Activated T-cell treated with anti-CD3 and anti-CD28 coated beads for 4 hours (primary cell): ENCODE results near the gene VCP.
"Not testable (repeated sequence)": the region's sequence is repeated elsewhere in the genome, so short reads cannot be mapped to it uniquely, and the experiment has no call there.

Experiments used
- DNase-seq: peaks from one replicate; pipeline ENCODE4 v3.0.0-alpha.2; 2020

The VCP gene

DNA sequence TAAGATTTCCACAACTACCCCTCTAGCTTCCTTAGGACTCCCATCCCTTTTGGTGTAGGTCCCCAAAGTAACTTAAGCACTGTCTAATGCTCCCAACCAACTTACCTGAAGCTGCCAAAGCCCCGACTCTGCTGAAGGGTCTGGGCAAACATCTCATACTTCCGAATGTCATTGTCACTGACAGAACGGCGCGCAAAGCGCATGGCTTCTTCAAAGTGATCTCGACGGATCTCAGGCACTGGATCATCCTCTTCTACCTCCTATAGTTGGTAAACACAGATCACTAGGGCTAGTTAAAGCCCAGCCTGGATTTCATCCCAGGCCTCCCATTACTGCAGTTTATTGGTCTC lies 15.2 kb downstream of the VCP start:
- DNase-seq, result no peak

DNA sequence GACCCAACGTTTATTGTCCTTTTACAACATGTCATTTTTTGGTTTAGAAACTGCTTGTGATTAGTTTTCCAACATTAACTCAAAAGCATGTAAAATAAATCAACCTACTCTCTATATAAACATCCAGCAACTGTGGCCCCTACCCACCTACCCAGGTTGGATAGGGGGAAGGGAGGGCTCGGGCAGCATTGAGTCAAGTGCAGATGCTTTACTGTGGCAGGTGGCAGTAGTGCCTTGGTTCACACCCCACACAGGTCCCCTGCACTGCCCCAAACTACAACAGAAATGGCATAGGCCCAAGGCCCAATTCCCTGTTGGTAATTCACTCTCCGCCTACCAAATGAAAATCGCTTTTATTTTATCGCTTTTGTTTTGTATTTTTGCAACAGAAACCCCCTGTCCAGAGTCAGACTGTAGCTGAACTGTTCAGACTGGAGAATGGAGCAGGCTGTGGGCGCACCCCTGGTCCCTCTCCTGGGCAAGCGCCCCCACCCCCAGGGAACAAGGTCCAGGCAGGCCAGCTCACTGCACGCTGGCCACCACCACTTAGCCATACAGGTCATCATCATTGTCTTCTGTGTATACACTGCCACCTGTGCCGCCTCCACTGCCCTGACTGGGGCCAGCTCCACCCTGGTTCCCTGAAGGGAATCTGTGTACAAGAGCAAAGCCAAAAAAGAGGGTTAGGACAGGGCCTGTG lies 15.7 kb downstream of the VCP start:
- DNase-seq, result no peak

DNA sequence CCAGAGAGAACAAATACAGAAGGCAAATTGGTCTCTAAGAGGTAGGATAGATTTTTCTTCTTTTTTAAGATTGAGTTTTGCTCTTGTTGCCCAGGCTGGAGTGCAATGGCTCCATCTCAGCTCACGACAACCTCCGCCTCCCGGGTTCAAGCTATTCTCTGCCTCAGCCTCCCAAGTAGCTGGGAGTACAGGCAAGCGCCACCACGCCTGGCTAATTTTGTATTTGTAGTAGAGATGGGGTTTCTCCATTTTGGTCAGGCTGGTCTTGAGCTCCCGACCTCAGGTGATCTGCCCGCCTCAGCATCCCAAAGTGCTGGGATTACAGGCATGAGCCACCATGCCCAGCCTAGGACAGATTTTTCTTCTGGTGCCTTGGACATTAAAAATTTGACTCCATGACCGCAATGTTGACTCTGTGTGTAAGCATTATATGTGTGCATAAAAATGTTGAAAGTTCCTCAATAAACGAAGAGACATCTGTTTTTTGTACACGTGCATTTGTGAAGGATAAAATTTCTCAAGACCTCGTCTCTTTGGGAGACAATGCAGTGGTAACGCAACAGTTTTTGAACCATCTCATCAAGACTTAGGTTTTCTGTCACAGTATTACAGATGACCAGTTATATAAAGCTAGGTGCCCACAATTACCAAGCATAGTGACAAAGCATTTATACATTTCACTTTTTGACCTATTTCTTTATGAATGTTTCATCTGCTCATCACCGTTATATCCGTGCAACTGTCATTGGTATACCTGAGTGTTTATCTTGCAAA lies 17.4 kb downstream of the VCP start:
- DNase-seq, result no peak

DNA sequence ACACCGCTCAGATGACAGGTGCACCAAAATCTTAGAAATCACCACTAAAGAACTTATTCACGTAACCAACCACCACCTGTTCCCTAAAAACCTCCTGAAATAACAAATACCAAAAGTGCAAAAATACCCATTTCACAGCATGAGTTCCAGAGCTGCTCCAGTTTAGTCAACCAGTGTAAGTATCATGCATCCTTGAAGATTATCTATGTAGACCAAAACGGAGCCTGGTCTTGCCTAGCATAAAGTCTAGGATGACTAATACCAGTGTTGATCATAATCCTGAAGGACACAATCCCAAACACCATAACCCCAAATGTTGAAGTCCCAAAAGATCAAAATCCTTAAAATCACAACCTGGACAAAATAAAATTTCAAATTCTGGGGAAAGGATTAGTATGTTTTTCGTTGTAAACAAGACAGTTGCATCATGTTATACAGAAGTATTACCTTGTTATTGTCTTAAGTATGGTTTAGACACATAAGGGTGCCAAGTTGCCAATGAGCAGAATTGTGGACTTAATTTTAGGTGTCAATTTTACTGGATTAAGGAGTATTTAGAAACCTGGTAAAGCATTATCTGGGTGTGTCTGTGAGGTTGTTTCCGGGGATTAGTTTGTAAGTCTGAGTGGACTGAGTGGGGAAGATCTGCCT lies 18.1 kb downstream of the VCP start:
- no peak for DNase-seq

DNA sequence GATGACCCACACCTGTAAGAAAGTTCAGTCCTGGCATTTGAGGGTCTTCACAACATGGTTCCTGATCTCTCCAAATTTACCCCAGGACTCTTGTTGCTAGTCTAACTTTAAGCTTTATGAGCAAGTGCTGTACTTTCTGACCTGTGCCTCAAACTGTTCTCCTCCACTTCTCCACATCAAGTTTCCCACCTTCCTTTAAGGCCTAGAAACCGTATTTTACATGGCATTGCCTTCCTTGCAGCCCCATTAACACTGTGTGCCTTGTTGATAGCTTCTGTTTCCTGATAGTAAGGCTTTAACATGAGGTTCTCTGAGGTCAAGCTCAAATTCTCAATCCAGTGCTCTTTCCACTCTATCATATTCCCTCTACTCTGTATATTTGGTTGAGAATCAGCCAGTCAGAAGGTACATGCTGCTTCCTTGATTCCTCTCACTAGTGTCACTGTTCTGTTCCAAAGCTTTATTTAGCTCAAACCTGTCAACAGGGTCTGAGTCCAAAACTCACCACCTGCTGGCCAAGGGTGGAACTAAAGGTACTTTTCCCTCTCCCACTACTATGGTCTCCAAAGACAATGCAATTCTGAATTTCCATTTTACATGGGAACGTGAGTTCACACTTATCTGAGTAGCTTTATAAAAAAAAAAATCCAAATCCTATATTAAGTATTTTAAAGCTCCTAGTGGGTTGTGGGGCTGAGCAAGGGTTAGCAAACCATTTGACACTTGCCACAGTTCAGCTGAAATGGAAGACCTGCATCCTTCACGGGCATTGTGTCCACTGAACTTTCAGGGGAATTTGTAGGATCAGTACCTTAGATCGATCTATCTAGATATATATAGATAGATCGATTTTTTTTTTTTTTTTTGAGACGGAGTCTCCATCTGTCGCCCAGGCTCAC lies 21.1 kb downstream of the VCP start:
- peak; percentile 48 for DNase-seq

DNA sequence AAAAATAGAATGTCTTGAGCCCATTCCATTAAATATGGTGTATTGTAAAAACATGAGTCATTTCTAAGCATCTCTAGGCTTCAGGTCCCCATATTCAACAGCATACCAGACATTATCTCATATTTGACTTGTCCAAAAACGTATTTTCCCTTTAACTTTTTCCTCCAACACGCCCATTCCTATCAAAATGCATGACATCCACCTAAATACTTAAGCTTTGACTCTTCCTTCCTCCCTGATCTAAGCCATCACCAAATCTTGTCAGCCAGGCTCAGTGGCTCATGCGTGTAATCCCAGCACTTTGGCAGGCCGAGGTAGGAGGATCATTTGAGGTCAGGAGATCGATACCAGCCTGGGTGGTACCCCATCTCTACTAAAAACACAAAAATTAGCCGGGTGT lies 23.9 kb downstream of the VCP start:
- no peak for DNase-seq

DNA sequence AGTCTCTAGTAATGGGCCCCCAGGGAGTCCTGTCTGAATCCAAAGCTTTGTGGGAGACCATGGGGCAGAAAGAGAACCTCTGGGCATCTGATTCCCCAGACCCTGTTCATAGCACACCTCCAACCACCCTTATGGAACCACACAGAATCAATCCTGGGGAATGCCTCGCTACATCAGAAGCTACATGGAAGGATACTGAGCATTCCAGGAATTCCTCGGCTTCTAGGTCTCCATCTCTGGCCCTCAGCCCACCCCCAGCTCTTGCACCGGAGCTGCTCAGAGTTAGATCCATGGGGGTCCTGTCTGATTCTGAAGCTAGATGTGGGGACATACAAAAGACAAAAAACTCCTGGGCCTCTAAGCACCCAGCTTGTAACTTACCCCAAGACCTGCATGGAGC lies 28.4 kb downstream of the VCP start:
- no peak for DNase-seq

DNA sequence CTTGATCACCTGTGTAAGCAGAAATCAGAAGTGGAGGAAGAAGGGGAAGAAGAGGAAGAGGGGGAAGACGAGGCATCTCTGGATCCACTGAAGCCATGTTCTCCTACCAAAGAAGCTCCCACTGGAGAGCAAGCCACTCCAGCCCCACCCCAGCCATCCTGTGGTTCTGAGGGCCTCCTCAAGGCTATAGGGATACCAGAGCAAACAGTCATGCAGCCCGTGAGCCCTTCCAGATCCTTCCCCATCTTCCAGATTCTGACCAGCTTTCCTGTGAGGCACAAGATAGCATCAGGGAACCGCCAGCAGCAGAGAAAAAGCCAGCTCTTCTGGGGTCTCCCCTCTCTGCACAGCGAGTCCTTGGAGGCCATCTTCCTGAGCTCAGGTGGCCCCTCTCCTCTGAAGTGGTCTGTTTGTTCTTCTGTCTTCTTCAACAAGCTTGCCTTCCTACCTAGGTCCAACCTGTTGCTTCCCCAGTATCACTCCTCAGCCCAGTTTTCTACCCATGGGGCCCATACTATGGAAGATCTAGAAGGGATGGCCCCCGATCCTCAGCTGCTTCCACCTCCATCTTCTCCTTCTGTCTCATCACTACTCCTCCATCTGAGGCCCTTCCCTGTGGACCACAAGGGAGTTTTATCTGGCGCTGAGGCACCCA lies 29.4 kb downstream of the VCP start:
- DNase-seq, result no peak

DNA sequence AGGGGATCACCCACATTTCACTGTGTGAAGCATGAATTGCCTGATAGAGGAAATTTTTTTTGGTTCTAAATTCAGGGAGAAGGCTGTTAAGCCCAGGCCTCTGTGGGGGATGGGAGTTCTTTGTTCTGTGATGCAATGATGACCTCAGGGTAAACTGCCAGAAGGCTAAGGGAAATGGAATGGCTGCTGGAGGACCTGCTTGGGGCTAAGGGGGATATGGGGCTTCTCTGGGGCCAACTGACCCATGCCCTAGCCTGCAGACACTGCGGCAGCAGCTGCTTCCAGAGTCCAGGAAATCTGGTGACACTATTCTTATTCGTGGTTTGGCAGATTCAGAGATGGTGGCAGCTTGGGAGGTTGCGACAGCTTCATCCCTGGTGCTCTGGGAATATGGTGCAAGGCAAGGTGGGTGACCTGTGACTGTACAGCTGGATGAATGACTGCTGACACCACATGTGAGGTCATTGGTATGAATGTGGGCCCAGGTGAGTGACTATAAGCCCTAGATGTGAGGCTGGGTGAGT lies 30.3 kb downstream of the VCP start:
- DNase-seq, result no peak

DNA sequence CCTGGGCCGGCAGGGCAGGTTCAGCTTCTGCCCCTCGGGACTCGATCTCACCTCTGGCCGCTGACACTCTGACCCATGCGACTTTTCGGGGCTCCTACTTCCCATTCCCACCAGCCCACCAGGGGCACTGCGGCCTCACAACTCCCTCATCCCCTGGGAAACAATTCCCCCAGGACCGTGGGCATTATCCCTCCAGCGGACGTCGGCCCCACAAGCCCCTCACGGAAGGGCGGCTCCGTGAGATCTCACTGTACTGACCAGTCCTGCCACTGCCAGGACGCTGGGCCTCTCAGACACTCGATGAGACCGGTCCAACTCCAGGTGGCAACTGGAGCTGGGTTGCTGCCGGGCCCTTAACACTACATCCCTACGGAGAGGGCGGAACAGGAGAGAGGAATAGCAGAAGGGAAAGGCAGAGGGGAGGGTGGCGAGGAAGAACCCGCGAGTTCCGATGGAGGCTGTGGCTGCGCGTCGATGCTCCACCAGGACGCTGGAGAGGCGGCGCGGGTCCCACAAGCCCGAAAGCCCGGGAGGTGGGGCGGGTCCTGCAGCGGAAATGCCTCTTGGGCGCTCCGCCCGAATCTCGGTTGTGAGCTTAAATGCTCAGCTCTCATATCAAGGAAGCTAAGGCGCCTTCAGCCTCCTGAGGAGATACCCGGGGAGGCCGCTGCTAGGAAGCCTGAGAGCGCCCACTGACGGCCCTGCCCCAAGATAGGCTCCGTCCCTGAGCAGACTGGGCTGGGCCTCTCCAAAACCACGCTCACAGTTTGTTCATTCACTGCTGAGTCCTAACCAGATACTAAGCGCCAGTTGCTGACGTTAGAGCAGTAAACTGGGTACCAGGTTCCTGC lies 36.3 kb downstream of the VCP start:
- no peak for DNase-seq

DNA sequence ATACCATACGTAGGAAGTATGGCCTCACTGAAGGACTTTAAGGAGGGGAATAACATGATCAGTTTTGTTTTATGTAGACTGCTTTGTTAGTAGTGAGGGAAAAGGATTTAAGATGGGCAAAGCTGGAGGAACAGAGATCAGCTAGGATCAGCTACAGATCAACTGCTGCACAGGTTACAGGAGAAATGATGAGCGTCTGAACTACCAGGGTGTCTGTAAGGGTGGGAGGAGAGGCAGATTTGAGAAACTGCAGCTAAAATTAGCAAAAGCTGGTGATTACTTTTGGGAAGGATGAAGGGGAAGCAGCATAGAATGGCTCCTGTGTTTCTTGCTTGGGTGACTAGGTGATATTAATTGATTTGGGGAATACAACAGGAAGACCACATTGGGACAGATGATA lies 39.3 kb downstream of the VCP start:
- no peak for DNase-seq

DNA sequence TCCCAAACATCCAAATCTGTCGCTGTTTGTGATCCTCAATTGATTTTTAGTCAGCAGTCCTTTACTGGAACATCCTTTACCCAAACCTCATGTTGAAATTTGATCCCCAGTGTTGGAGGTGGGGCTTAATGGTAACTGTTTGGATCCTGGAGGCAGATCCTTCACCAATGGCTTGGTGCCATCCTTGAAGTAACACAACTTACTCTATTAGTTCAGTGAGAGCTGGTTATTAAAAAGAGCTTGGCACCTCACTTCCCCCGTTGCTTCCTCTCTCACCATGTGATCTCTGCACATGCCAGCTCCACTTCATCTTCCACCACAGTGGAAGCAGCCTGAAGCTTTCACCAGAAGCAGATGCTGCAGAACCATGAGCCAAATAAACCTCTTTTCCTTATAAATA lies 42.6 kb downstream of the VCP start:
- no peak for DNase-seq

DNA sequence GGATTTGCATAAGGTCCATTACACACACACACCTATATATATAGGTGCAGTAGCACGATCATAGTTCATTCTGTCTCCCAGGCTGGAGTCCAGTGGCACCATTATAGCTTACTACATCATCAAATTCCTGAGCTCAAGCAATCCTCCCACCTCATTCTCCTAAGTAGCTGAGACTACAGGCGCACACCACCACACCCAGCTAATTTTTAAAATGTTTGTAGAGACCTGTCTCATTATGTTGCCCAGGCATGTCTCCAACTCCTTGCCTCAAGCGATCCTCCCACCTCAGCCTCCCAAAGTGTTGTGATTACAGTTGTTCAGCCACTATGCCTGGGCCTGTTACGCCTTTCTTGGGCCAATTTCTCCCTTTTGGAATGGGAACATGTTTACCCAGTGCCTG lies 43.2 kb downstream of the VCP start:
- DNase-seq, result no peak

DNA sequence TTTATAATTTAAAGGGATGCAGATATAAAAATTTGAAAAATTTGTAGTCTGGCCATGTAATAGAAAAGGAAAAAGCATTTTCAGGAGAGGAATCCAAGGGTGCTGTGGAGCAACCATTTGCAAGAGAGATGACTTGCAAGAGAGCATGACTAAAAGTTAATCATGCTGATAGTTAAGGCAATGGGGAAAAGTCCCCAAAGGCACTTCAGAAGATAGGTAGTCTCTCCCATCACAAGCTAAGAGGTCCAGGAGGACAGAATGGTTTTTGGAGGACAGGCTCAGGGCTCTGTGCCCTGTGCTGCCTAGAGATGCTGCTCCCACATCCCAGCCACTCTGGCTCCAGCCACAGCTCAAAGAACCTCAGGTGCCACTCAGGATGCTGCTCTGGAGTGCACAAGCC lies 44.1 kb downstream of the VCP start:
- no peak for DNase-seq

DNA sequence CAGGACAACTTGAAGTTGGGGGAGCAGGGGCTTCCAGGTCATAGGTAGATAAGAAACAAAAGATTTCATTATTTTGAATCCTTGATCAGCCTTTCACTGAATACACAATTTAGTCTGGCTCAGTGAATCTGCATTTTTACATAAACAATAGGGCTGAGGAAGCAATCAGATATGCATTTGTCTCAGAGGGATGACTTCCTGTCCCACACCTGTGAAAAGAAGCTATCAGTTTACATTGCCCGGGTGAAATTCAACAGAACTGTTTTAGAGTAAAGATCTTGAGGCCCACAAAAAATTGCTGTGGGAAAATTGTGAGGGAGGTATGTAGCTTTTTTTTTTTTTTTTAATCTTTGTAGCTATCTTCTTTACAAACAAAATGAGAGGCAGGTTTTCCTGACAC lies 44.6 kb downstream of the VCP start:
- no peak for DNase-seq

DNA sequence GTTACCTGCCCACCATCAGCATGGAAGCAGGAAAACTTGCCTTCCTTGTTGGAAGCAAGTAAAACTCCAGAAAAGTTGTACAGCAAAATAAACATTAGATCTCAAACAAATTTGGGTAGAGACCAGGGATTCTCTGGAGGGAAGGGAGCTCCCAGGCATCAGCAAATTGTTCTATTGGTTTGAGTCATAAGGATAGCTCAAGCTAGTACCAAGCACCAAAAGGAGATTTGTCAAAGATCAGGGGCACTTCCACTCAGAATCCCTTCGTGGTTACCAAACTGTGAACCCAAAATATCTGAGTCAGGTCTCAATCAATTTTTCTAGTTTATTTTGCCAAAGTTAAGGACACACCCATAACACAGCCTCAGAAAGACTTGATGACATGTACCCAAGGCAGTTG lies 45.1 kb downstream of the VCP start:
- DNase-seq, result no peak

DNA sequence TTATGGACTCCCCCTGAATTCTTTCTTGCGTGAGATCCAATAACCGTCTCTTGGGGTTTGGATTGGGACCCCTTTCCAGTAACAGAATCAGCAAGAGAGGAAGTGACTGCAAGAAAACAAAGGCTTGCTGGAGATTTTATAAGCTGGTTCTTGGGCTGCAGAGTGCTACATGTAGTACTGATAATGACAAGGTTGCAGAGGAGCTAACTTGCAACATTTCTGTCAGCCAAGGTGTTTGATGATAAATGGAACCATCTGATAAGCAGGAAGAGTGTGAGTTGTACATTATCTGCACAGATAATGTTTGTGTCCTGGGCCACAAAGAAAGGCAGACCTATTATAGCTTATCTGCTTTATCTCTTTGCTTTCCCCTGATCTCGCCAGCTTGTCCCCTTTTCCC lies 45.8 kb downstream of the VCP start:
- DNase-seq, result no peak

DNA sequence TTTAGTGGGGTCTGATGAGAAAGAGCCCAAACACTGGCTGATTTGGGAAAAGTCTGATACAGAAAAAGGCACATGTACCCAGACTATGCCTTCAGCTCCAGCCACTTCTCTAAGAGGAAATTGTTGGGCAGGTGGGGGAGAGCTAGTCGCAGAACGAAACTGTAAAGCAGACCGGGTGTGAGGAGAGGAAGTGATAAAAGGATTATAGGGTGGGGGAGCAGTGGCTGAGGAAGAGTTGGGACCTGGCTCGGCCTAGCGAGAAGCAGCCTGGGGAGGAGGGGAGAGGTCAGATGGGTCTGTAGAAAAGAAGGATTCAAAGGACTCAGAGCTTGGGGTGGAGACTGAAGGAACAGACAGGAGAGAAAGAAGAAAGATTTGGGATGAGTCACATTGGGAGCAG lies 49.0 kb downstream of the VCP start:
- DNase-seq, result not testable (repeated sequence)

DNA sequence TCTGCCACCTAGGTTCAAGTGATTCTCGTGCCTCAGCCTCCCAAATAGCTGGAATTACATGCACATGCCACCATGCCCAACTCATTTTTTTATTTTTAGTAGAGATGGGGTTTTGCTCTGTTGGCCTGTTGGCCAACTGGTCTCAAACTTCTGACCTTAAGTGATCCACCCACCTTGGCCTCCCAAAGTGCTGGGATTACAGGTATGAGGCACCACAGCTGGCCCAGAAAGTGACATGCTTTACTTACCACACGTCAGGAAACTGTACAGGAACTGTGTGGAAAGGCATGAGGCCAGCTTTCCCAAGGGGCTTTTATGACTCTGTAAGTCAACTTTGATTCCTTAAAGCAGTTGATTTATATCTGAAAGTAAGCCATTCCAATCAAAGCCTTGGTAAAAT lies 57.9 kb downstream of the VCP start:
- DNase-seq, result no peak

DNA sequence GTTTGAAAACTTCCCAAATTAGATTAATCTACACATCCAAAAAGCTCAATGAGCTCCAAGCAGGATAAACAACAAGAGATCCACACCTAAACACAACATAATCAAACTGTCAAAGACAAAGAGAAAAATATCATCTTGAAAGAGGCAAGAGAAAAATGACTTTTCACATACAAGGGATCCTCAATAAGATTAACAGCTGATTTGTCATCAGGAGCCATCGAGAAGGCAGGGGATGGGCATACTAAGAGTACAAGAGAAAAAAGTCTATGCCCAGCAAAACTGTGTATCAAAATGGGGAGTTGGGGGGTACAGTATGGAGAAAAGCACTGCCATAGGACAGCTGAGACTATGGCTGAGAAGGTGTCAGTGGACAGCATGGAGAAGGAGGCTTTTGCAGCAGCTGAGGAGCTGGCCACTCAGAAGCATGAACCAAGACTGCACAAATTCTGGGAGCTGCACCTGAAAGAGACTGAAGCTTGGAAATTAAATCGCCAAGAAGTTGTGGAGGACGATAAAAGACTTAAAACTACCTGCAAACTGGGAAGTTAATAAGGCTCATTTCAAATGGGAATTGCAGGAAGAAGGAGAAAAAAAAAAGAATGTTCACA lies 62.0 kb downstream of the VCP start:
- DNase-seq, result no peak
